Astrocyte (in vitro differentiated cells and primary cell): ENCODE measurements around the gene CLIP2. TPM values are rescaled to one million over a fixed set of nuclear protein-coding genes. Genes with fewer than 3 reads are reported as not detected.

Source experiments
- DNase-seq: peaks from one replicate; pipeline ENCODE4 v3.0.0-alpha.2; 2010; ENCODE audit warnings: low read depth
- FAIRE-seq: peaks from 2 replicates; lab custom pipeline; 2011; peaks lifted over from hg19 to GRCh38; lab: Jason Lieb, UNC
- H2AFZ ChIP-seq: 2 replicates; pipeline ENCODE4 v1.6.0; 2012; ENCODE audit warnings: low read depth, low read length, inconsistent platforms
- H3K27ac ChIP-seq: 2 replicates; pipeline ENCODE4 v1.5.1; 2011; ENCODE audit warnings: low read depth, low read length, inconsistent platforms
- H3K27me3 ChIP-seq: 2 replicates; pipeline ENCODE4 v1.6.0; 2011; ENCODE audit warnings: low read length, inconsistent platforms; ENCODE audit not compliant: insufficient read depth
- H3K36me3 ChIP-seq: 2 replicates; pipeline ENCODE4 v1.5.1; 2011; ENCODE audit warnings: low read length, inconsistent platforms; ENCODE audit not compliant: insufficient read depth
- H3K4me1 ChIP-seq: 2 replicates; pipeline ENCODE4 v1.5.1; 2011; ENCODE audit warnings: low read length, inconsistent platforms; ENCODE audit not compliant: insufficient read depth
- H3K4me2 ChIP-seq: 2 replicates; pipeline ENCODE4 v1.6.0; 2012; ENCODE audit warnings: low read length, inconsistent platforms
- H3K4me3 ChIP-seq: 2 replicates; pipeline ENCODE4 v1.5.1; 2011; ENCODE audit warnings: low read depth, mild to moderate bottlenecking, low read length, inconsistent platforms; ENCODE audit not compliant: insufficient read depth
- H3K79me2 ChIP-seq: 2 replicates; pipeline ENCODE4 v1.6.0; 2012; ENCODE audit warnings: mild to moderate bottlenecking, low read length, inconsistent platforms; ENCODE audit not compliant: insufficient read depth
- H3K9ac ChIP-seq: 2 replicates; pipeline ENCODE4 v1.6.0; 2012; ENCODE audit warnings: mild to moderate bottlenecking, low read length, inconsistent platforms
- H3K9me3 ChIP-seq: 2 replicates; pipeline ENCODE4 v1.5.1; 2012; ENCODE audit warnings: low read depth, mild to moderate bottlenecking, low read length, inconsistent platforms; ENCODE audit not compliant: insufficient read depth
- H4K20me1 ChIP-seq: 2 replicates; pipeline ENCODE4 v1.6.0; 2012; ENCODE audit warnings: low read length, inconsistent platforms; ENCODE audit not compliant: insufficient read depth
- H3K27ac Mint-ChIP-seq: one replicate; pipeline ENCODE4 v1.8.0; 2021; ENCODE audit warnings: mild to moderate bottlenecking, mixed read lengths; ENCODE audit not compliant: unreplicated experiment
- H3K27me3 Mint-ChIP-seq: one replicate; pipeline ENCODE4 v1.8.0; 2021; ENCODE audit warnings: low read depth, mixed read lengths; ENCODE audit not compliant: unreplicated experiment
- H3K36me3 Mint-ChIP-seq: one replicate; pipeline ENCODE4 v1.8.0; 2021; ENCODE audit warnings: low read depth, mixed read lengths; ENCODE audit not compliant: unreplicated experiment
- H3K4me1 Mint-ChIP-seq: one replicate; pipeline ENCODE4 v1.8.0; 2021; ENCODE audit warnings: low read depth, mixed read lengths; ENCODE audit not compliant: unreplicated experiment
- H3K4me3 Mint-ChIP-seq: one replicate; pipeline ENCODE4 v1.8.0; 2021; ENCODE audit warnings: mild to moderate bottlenecking, moderate library complexity, mixed read lengths; ENCODE audit not compliant: unreplicated experiment
- H3K9me3 Mint-ChIP-seq: one replicate; pipeline ENCODE4 v1.8.0; 2021; ENCODE audit warnings: mild to moderate bottlenecking, mixed read lengths; ENCODE audit not compliant: unreplicated experiment
- CTCF ChIP-seq: IDR thresholded peaks from 2 replicates; pipeline ENCODE4 v1.5.1; 2011; ENCODE audit warnings: low read depth, mild to moderate bottlenecking, inconsistent platforms, low read length, moderate library complexity; ENCODE audit not compliant: insufficient read depth
- EZH2 ChIP-seq: IDR thresholded peaks from 2 replicates; pipeline ENCODE4 v1.6.1; 2012; ENCODE audit warnings: mild to moderate bottlenecking, low read length, inconsistent platforms; ENCODE audit not compliant: insufficient read depth
- total RNA-seq: library from RNA; stranded (reverse); gene quantifications from 2 replicates; pipeline ENCODE4 v1.2.1, GENCODE V29; 2021

The CLIP2 gene
- total RNA-seq, 1 donor from 2014 or later: 31.4 TPM

DNA sequence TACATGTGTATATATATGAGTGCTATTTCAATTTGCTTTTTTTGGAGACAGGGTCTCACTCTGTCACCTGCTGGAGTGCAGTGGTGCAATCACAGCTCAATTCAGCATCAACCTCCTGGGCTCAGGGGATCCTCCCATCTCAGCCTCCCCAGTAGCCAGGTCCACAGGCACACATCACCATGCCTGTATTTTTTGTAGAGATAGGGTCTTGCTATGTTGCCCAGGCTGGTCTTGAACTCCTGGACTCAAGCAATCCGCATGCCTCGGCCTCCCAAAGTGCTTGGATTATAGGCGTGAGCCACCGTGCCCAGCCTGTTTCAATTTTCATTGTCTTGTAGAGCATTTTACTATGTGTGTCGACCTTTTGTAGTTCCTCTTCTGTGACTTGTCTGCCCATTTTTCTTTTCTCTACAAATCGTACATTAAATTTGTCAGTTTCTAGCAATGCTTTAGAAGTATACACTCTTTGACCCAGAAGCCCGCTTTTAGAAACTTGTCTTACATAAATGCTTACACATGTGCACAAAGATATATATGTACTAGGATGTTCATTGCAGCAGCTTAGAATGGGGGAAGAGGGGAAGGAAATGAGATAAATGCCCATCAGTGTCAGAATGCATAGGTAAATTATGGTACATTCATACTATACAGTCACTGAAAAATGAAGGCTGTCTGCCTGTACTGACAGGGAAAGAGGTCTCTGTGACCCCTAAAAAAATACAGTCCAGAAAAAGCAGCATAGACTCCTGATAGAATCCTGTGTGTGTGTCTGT lies 22.8 kb upstream of the CLIP2 start:
- Histone ChIP-seq H2AFZ (no peak overlapping the region), H3K4me3 (no peak overlapping the region), H3K9me3 (no peaks in the 10 kb centered on the region), H3K27me3 (no peaks in the 10 kb centered on the region), H3K36me3 (no peaks in the 10 kb centered on the region), H3K27ac (no peak overlapping the region), H3K79me2 (no peaks in the 10 kb centered on the region), H4K20me1 (no peaks in the 10 kb centered on the region), H3K4me2 (no peak overlapping the region), H3K4me1 (no peaks in the 10 kb centered on the region), H3K9ac (no peak overlapping the region)
- no peak overlapping the region for H3K4me3 Mint-ChIP-seq
- no peak for DNase-seq
- H3K9me3 Mint-ChIP-seq: no peaks in the 10 kb centered on the region
- no peaks in the 10 kb centered on the region for H3K36me3 Mint-ChIP-seq
- TF ChIP-seq CTCF (no peak), EZH2 (no peak)
- FAIRE-seq: no peak
- H3K27ac Mint-ChIP-seq: no peak overlapping the region
- H3K27me3 Mint-ChIP-seq: no peaks in the 10 kb centered on the region
- no peaks in the 10 kb centered on the region for H3K4me1 Mint-ChIP-seq

GRCh38 chr7:74267756-74268565 lies 21.2 kb upstream of the CLIP2 start:
- Histone ChIP-seq H3K4me2 (no peak overlapping the region), H3K27ac (no peak overlapping the region), H3K36me3 (no peaks in the 10 kb centered on the region), H3K9me3 (no peaks in the 10 kb centered on the region), H3K4me1 (peaks cover 14% of the 10 kb centered on the region), H3K79me2 (no peaks in the 10 kb centered on the region), H3K27me3 (no peaks in the 10 kb centered on the region), H3K9ac (no peak overlapping the region), H3K4me3 (no peak overlapping the region), H4K20me1 (no peaks in the 10 kb centered on the region), H2AFZ (no peak overlapping the region)
- H3K9me3 Mint-ChIP-seq: no peaks in the 10 kb centered on the region
- no peak for TF ChIP-seq CTCF
- TF ChIP-seq EZH2: no peak
- FAIRE-seq (no peak), DNase-seq (no peak)
- H3K27ac Mint-ChIP-seq: no peak overlapping the region
- peaks cover 8% of the 10 kb centered on the region for H3K4me1 Mint-ChIP-seq
- H3K36me3 Mint-ChIP-seq: no peaks in the 10 kb centered on the region
- no peak overlapping the region for H3K4me3 Mint-ChIP-seq
- no peaks in the 10 kb centered on the region for H3K27me3 Mint-ChIP-seq
